K562 (cell line): ENCODE data around the gene TMEM81. TPM values are rescaled to one million over a fixed set of nuclear protein-coding genes. Genes with fewer than 3 reads are reported as not detected.

Experiments
- AFF4 ChIP-seq: sonication (generic); formaldehyde crosslinking; IDR thresholded peaks from 2 replicates; pipeline ENCODE4 v1.8.0; 2023; ENCODE audit warnings: mild to moderate bottlenecking, missing genetic modification reagents
- ARID1B ChIP-seq: fragments of 450-650 bp; IDR thresholded peaks from 2 replicates; pipeline ENCODE4 v1.6.1; 2016; ENCODE audit warnings: antibody characterized with exemption, mild to moderate bottlenecking, inconsistent platforms
- CEBPG ChIP-seq, 3 experiments: fragments of 200-800 bp in 1 of 3; sonication (Bioruptor generic) in 1 of 3; sonication (generic) in 1 of 3; formaldehyde crosslinking in 1 of 3; IDR thresholded peaks in 2 of 3; conservative IDR thresholded peaks in 1 of 3; 2 replicates each; pipeline versions ENCODE4 v1.6.1 to v1.8.0; 2016 to 2022; ENCODE audit warnings: missing compliant biosample characterization in 2 of 3, missing genetic modification characterization in 2 of 3, mild to moderate bottlenecking in 1 of 3, missing genetic modification reagents in 1 of 3
- ELF4 ChIP-seq: fragments of 450-650 bp; formaldehyde crosslinking; IDR thresholded peaks from 2 replicates; pipeline ENCODE4 v1.4.0; 2022; ENCODE audit warnings: missing genetic modification characterization
- EP400 ChIP-seq: fragments of 450-650 bp; IDR thresholded peaks from 2 replicates; pipeline ENCODE4 v1.6.1; 2017; ENCODE audit warnings: antibody characterized with exemption, mild to moderate bottlenecking, moderate library complexity
- ESRRA ChIP-seq: fragments of 450-650 bp; IDR thresholded peaks from 2 replicates; pipeline ENCODE4 v1.6.1; 2014; ENCODE audit warnings: low read depth, mild to moderate bottlenecking, moderate library complexity, borderline replicate concordance
- GMEB1 ChIP-seq: fragments of 250-450 bp; sonication (Bioruptor Pico); IDR thresholded peaks from 2 replicates; pipeline ENCODE4 v1.4.0; 2020; ENCODE audit warnings: mild to moderate bottlenecking
- GTF3C2 ChIP-seq: IDR thresholded peaks from 3 replicates; pipeline ENCODE4 v1.6.1; 2011; ENCODE audit warnings: borderline replicate concordance, mild to moderate bottlenecking, moderate library complexity; ENCODE audit not compliant: insufficient read length; ENCODE audit errors: extremely low read depth
- HMG20A ChIP-seq: fragments of 450-650 bp; formaldehyde crosslinking; conservative IDR thresholded peaks from 2 replicates; pipeline ENCODE4 v1.4.0; 2020; ENCODE audit warnings: mild to moderate bottlenecking, mixed read lengths
- HNRNPK ChIP-seq: fragments of 200-400 bp; formaldehyde crosslinking; IDR thresholded peaks from one replicate; pipeline ENCODE4 v1.6.1; 2018; ENCODE audit warnings: mild to moderate bottlenecking, low read depth, low read length; ENCODE audit not compliant: poor library complexity, severe bottlenecking
- KAT2B ChIP-seq: IDR thresholded peaks from one replicate; pipeline ENCODE4 v1.6.1; 2012; ENCODE audit warnings: low read depth, mild to moderate bottlenecking, control low read depth, inconsistent platforms, low read length, moderate library complexity
- MTA2 ChIP-seq: fragments of 450-650 bp; IDR thresholded peaks from 2 replicates; pipeline ENCODE4 v1.6.1; 2016; ENCODE audit warnings: low read depth
- SAFB ChIP-seq: fragments of 200-400 bp; formaldehyde crosslinking; IDR thresholded peaks from 2 replicates; pipeline ENCODE4 v1.6.1; 2017; ENCODE audit warnings: low read depth, low read length, borderline replicate concordance
- SIN3A ChIP-seq, 2 experiments: fragments of 150-350 bp in 1 of 2; IDR thresholded peaks; 2 replicates each; pipeline ENCODE4 v1.6.1; 2011 to 2016; ENCODE audit warnings: borderline replicate concordance in 2 of 2, low read depth in 2 of 2, low read length in 2 of 2, mild to moderate bottlenecking in 2 of 2, moderate library complexity in 2 of 2; ENCODE audit not compliant: control insufficient read depth in 1 of 2
- SNAPC5 ChIP-seq: fragments of 250-450 bp; sonication (Bioruptor Pico); IDR thresholded peaks from 2 replicates; pipeline ENCODE4 v1.8.0; 2021; ENCODE audit warnings: moderate library complexity, mild to moderate bottlenecking, inconsistent platforms
- ZNF175 ChIP-seq: fragments of 200-800 bp; sonication (Bioruptor generic); IDR thresholded peaks from 2 replicates; pipeline ENCODE4 v1.6.1; 2016; ENCODE audit warnings: low read depth, mild to moderate bottlenecking, missing genetic modification characterization, missing compliant biosample characterization
- ZNF384 ChIP-seq: IDR thresholded peaks from 2 replicates; pipeline ENCODE4 v1.6.1; 2012; ENCODE audit warnings: low read depth, low read length, improper control_type of control experiment
- polyA plus RNA-seq, 8 experiments: library from polyadenylated mRNA; depleted of rRNA in 4 of 8; stranded (reverse) in 5 of 8; unstranded in 3 of 8; fragments of >200 nt; fragmentation: Nextera tagmentation in 2 of 8; fragmentation: Illumina TruSeq in 1 of 8; extraction: Ambion mirVana in 2 of 8; extraction: Trizol in 1 of 8; gene quantifications; 2 replicates each; pipeline versions ENCODE4 v1.2.1 to v1.2.3, GENCODE V29; 2011 to 2014; ENCODE audit warnings: inconsistent platforms in 1 of 8, missing spikeins in 1 of 8
- total RNA-seq, 7 experiments: library from RNA; depleted of rRNA in 6 of 7; stranded (reverse); fragments of >200 nt in 6 of 7; fragmentation: Illumina TruSeq in 2 of 7; extraction: Trizol in 2 of 7; gene quantifications; 2 replicates each; pipeline versions ENCODE4 v1.2.1 to v1.2.3, GENCODE V29; 2011 to 2021; ENCODE audit warnings: low replicate concordance in 1 of 7

The TMEM81 gene
- total and polyA plus RNA-seq, 9 of the 15 experiments (the other 6 are each of a cell fraction or from before 2014, with no cell fraction given), result 3.2 to 6.1 (median 4.4) TPM

GRCh38 chr1:205121660-205122488, 37.6 kb upstream of the TMEM81 start, which contains the start of gene RBBP5 (continued):
- TF ChIP-seq AFF4 (CRISPR knock-in tag) (peak; percentile 98), GMEB1 (CRISPR knock-in tag) (peak; percentile 75), CEBPG (CRISPR knock-in tag; IDR thresholded peaks at IDR 0.05) (peak; percentile 82), CEBPG (tag; conservative IDR thresholded peaks at IDR 0.05 in 1 of 2, IDR thresholded peaks at IDR 0.05 in 1 of 2) (peak; percentile 38 to 81; a peak in 2 of 4 replicates), HMG20A (CRISPR knock-in tag) (no peak), HNRNPK (no peak), ELF4 (CRISPR knock-in tag) (peak; percentile 90), SIN3A (IDR thresholded peaks at IDR 0.05; ENCODE audit: borderline replicate concordance in 2 of 2, control insufficient read depth in 1 of 2, low read depth in 2 of 2, low read length in 2 of 2) (peak; percentile 71 to 93; a peak in 2 of 4 replicates), ZNF175 (CRISPR knock-in tag) (peak; percentile 88), GTF3C2 (no peak), ARID1B (peak; percentile 71), MTA2 (peak; percentile 55), KAT2B (peak; percentile 78), ESRRA (peak; percentile 98), SNAPC5 (CRISPR knock-in tag) (no peak), EP400 (peak; percentile 94), ZNF384 (peak; percentile 41; the same call in 1 of the 2 replicates), SAFB (no peak)
